Renal pelvis (tissue), 4 donors: ENCODE data around the gene CPLX3. TPM values are rescaled to one million over a fixed set of nuclear protein-coding genes. Genes with fewer than 3 reads are reported as not detected.

Experiments
- DNase-seq: peaks from one replicate; pipeline ENCODE4 v3.0.0-alpha.2; 2013
- polyA plus RNA-seq, 3 donors: library from polyadenylated mRNA; unstranded; fragments of 120-200 nt; gene quantifications; one replicate each; pipeline ENCODE4 v1.2.1, GENCODE V29; 2013; ENCODE audit not compliant: insufficient read length in 3 of 3

The CPLX3 gene
- polyA plus RNA-seq, 3 donors = 0.08 to 0.09 TPM; not detected in 1

- DNase-seq = no peak
Measured at GRCh38 chr15:74788042-74788682, 38.3 kb upstream of the CPLX3 start.

GRCh38 chr15:74788683-74789151, 37.7 kb upstream of the CPLX3 start:
- no peak for DNase-seq

GRCh38 chr15:74789171-74789631, 37.2 kb upstream of the CPLX3 start:
- no peak for DNase-seq

- no peak for DNase-seq
Measured at GRCh38 chr15:74789741-74790079, 36.7 kb upstream of the CPLX3 start.

GRCh38 chr15:74790080-74790916, 36.1 kb upstream of the CPLX3 start:
- DNase-seq = no peak

GRCh38 chr15:74791007-74791406, 35.4 kb upstream of the CPLX3 start:
- no peak for DNase-seq

GRCh38 chr15:74791667-74792066, 34.8 kb upstream of the CPLX3 start:
- DNase-seq = no peak

- DNase-seq = no peak
Measured at GRCh38 chr15:74792227-74793016, 34.0 kb upstream of the CPLX3 start.

GRCh38 chr15:74793135-74794028, 33.0 kb upstream of the CPLX3 start:
- no peak for DNase-seq

GRCh38 chr15:74794248-74794969, 32.0 kb upstream of the CPLX3 start:
- no peak for DNase-seq

- no peak for DNase-seq
Measured at GRCh38 chr15:74794970-74795349, 31.5 kb upstream of the CPLX3 start.

- no peak for DNase-seq
Measured at GRCh38 chr15:74795966-74796625, 30.3 kb upstream of the CPLX3 start.

- DNase-seq = no peak
Measured at GRCh38 chr15:74798388-74799254, 27.8 kb upstream of the CPLX3 start.

- DNase-seq = no peak
Measured at GRCh38 chr15:74799255-74799855, 27.1 kb upstream of the CPLX3 start.

GRCh38 chr15:74799856-74800558, 26.4 kb upstream of the CPLX3 start:
- no peak for DNase-seq

GRCh38 chr15:74800559-74801094, 25.8 kb upstream of the CPLX3 start:
- DNase-seq = no peak

- DNase-seq = no peak
Measured at GRCh38 chr15:74801311-74801997, 25.0 kb upstream of the CPLX3 start.
